ENCODE measurements around the gene PDZD8.
A peak's percentile ranks its signal among the peaks of the same experiment; 100 is the strongest.

Gene PDZD8

DNA sequence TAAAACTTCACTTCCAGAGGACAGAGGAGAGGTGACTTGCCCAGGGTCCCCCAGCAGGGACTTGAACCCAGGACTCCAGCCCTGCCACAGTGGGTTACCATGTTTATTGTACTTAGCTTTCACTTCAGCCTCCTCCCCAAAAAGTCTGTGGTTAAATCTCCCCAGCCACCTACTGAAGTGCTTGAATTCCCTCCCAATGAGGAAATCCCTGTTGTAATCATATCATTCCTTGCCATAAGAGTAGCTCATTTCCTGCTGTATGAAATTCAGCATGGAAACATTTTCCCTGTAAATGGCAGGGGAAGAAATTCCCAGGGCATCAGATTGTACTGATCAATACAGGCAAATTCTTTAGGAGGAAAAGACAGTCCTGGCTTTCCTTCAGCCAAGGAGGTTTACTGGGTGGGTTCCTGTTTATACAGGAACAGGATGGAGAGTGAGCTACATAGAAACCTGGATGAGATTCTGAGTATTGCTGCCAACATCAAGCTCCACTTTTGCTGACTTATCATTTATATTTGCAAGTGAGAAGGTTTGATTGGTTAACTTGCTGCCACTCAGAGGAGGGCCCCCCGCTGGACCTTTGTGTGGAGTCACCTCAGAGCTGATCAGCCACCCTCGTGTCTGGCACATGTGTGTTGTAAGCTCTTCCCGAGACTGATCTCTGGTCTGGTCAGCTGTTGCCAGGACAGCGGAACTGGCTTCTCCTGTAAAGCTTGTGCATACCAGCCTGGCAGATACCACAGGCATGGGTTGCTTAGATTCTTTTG, 16.4 kb upstream of the PDZD8 start:
- DNase-seq (ENCODE audit: low read depth), result no peak

GRCh38 chr10:117390420-117390819, 15.2 kb upstream of the PDZD8 start:
- no peak for DNase-seq (ENCODE audit: low read depth)

GRCh38 chr10:117386805-117387204, 11.6 kb upstream of the PDZD8 start:
- no peak for DNase-seq (ENCODE audit: low read depth)

- no peak for DNase-seq (ENCODE audit: low read depth)
Observed at GRCh38 chr10:117382861-117383260, 7.6 kb upstream of the PDZD8 start.

GRCh38 chr10:117374506-117375359, 507 bp downstream of the PDZD8 start:
- DNase-seq (ENCODE audit: low read depth), result no peak

- peak; percentile 12 for DNase-seq (ENCODE audit: low read depth)
Observed at GRCh38 chr10:117373823-117374505, 1.3 kb downstream of the PDZD8 start.

DNA sequence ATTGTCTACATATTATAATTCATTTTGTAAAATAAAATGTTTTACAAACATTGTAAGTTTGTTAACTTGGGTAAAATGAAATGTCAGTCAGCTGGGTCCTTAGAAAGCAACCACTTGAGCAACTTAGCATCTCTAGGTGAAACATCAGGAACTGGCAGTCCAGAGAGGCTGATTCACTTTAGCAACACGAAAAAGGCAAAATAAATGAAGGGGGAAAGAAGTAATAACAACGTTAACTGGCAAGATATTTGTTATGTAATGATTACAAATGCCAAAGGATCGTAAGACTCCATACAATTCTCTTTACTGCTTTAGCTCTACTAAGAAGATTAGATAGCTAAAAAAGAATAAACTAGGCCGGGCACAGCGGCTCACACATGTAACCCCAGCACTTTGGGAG, 5.0 kb downstream of the PDZD8 start:
- DNase-seq (ENCODE audit: low read depth), result no peak

- DNase-seq (ENCODE audit: low read depth), result no peak
Observed at GRCh38 chr10:117367718-117368117, 7.5 kb downstream of the PDZD8 start.

DNA sequence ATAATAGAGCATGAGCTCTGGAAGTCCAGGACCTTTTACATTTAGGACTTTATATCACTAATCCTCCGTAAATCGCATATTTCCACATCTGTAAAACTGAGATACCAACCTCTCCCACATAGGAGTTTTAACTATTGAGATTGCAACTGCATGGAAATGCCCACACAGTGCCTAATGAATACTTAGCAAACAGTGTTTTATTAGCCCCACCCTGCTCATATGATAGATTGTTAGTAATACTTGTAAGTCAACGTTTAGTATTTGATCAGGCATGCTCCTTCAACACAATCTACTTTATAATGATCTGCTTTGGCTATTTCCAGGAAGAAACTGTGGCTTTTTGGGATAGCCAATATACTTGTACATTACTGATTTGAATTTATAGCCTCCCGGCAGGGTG, 8.5 kb downstream of the PDZD8 start:
- DNase-seq (ENCODE audit: low read depth), result no peak

- DNase-seq (ENCODE audit: low read depth), result no peak
Observed at GRCh38 chr10:117365612-117366011, 9.6 kb downstream of the PDZD8 start.

GRCh38 chr10:117364110-117364960, 10.9 kb downstream of the PDZD8 start:
- no peak for DNase-seq (ENCODE audit: low read depth)

- no peak for DNase-seq (ENCODE audit: low read depth)
Observed at GRCh38 chr10:117363028-117363427, 12.2 kb downstream of the PDZD8 start.

GRCh38 chr10:117362313-117362712, 12.9 kb downstream of the PDZD8 start:
- DNase-seq (ENCODE audit: low read depth), result no peak

- no peak for DNase-seq (ENCODE audit: low read depth)
Observed at GRCh38 chr10:117360994-117361667, 14.1 kb downstream of the PDZD8 start.

- DNase-seq (ENCODE audit: low read depth), result no peak
Observed at GRCh38 chr10:117360016-117360415, 15.2 kb downstream of the PDZD8 start.

GRCh38 chr10:117355072-117355471, 20.2 kb downstream of the PDZD8 start:
- DNase-seq (ENCODE audit: low read depth), result no peak

GRCh38 chr10:117353684-117354083, 21.6 kb downstream of the PDZD8 start:
- DNase-seq (ENCODE audit: low read depth), result no peak

- no peak for DNase-seq (ENCODE audit: low read depth)
Observed at GRCh38 chr10:117352724-117353123, 22.5 kb downstream of the PDZD8 start.

- no peak for DNase-seq (ENCODE audit: low read depth)
Observed at GRCh38 chr10:117351996-117352395, 23.2 kb downstream of the PDZD8 start.

DNA sequence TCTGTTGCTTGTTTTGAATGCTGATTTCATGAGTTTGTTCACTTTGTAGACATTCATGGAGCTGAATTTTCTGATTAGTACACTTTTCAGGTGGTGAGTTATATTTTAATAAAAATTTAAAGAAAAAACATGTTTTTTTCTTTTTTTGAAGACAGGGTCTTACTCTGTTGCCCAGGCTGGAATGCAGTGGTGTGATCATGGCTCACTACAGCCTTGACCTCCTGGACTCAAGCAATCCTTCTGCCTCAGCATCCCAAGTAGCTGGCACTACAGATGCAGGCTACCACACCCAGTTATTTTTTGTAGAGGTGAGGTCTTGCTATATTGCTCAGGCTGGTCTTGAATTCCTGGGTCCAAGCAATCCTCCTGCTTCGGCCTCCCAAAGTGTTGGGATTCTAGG, 23.7 kb downstream of the PDZD8 start:
- DNase-seq (ENCODE audit: low read depth), result no peak

- no peak for DNase-seq (ENCODE audit: low read depth)
Observed at GRCh38 chr10:117350909-117351308, 24.3 kb downstream of the PDZD8 start.
